Dendritic cell treated with granulocyte-macrophage colony-stimulating factor and Interleukin-4, amounts not matched to agents 40 ng/mL and 50 ng/mL, for 4 days (primary cell): ENCODE measurements around the gene SEC14L1.
"Not testable (repeated sequence)": the region's sequence is repeated elsewhere in the genome, so short reads cannot be mapped to it uniquely, and the experiment has no call there.

Source experiments
- H3K27ac Mint-ChIP-seq: one replicate; pipeline ENCODE4 v1.8.0; 2022; ENCODE audit warnings: mild to moderate bottlenecking, mixed read lengths
- H3K27me3 Mint-ChIP-seq: one replicate; pipeline ENCODE4 v1.8.0; 2022; ENCODE audit warnings: mild to moderate bottlenecking, mixed read lengths
- H3K36me3 Mint-ChIP-seq: one replicate; pipeline ENCODE4 v1.8.0; 2022; ENCODE audit warnings: low read depth, mixed read lengths
- H3K4me1 Mint-ChIP-seq: one replicate; pipeline ENCODE4 v1.8.0; 2022; ENCODE audit warnings: low read depth, mixed read lengths
- H3K4me3 Mint-ChIP-seq: one replicate; pipeline ENCODE4 v1.8.0; 2022; ENCODE audit warnings: mild to moderate bottlenecking, moderate library complexity, mixed read lengths
- H3K9me3 Mint-ChIP-seq: one replicate; pipeline ENCODE4 v1.8.0; 2022; ENCODE audit warnings: mixed read lengths
- intact Hi-C: fragments of 100-400 bp; cut with micrococcal nuclease; formaldehyde crosslinking; loops from one replicate; pipeline ENCODE4 v1.15.0; 2022

Gene SEC14L1

DNA sequence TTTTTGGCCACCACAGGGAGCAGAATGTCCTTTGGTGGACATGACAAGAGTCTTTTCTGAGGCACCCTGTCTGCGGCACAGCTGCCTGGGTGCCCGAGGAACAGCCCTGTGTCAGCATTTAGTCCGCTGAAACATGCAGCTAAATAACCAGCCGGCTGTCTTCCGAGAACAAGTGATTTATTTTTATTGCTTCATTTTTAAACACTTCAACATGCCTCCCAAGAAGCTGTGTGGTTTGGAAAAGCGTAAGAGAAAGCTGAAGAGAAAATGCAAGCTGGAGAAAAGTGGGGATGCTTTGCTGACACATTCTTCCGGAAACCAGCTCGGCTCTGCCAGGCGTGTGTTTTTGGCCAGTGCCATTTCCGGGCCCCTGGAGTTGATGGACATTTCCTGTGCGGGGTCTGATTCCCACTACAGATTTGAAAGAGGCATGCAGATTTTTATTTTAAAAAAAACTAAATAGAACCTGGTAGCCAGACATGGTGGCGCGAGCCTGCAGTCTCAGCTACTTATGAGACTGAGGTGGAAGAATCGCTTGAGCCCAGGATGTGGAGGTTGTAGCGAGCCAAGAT is 94.7 kb downstream of the SEC14L1 start:
- intact Hi-C loops = no loop called here
- Mint-ChIP-seq H3K27me3 (peaks cover 1% of the 10 kb centered on the region), H3K36me3 (peaks cover 9% of the 10 kb centered on the region), H3K4me1 (peaks cover 31% of the 10 kb centered on the region), H3K27ac (peak overlapping the region; percentile 91), H3K4me3 (peak overlapping the region; percentile 75), H3K9me3 (peaks cover 12% of the 10 kb centered on the region)

GRCh38 chr17:77237232-77238008 is 96.7 kb downstream of the SEC14L1 start:
- intact Hi-C loops = no loop called here
- Mint-ChIP-seq H3K4me3 (no peak overlapping the region), H3K9me3 (peaks cover 12% of the 10 kb centered on the region), H3K27ac (no peak overlapping the region), H3K36me3 (peaks cover 9% of the 10 kb centered on the region), H3K4me1 (peaks cover 31% of the 10 kb centered on the region), H3K27me3 (peaks cover 1% of the 10 kb centered on the region)

- H3K36me3 Mint-ChIP-seq = no peaks in the 10 kb centered on the region
- intact Hi-C loops = no loop called here
Observed at GRCh38 chr17:77240976-77241375, 100.2 kb downstream of the SEC14L1 start.

GRCh38 chr17:77242118-77242851 is 101.5 kb downstream of the SEC14L1 start:
- peaks cover 9% of the 10 kb centered on the region for H3K27me3 Mint-ChIP-seq
- H3K4me1 Mint-ChIP-seq = peaks cover 6% of the 10 kb centered on the region
- H3K9me3 Mint-ChIP-seq = no peaks in the 10 kb centered on the region
- no peak overlapping the region for H3K27ac Mint-ChIP-seq
- intact Hi-C loops = no loop called here
- no peaks in the 10 kb centered on the region for H3K36me3 Mint-ChIP-seq
- no peak overlapping the region for H3K4me3 Mint-ChIP-seq

More at GRCh38 chr17:77240976-77241375, 100.2 kb downstream of the SEC14L1 start:
- H3K9me3 Mint-ChIP-seq = no peaks in the 10 kb centered on the region
- H3K4me3 Mint-ChIP-seq = no peak overlapping the region
- H3K27me3 Mint-ChIP-seq = peaks cover 9% of the 10 kb centered on the region
- H3K27ac Mint-ChIP-seq = no peak overlapping the region
- H3K4me1 Mint-ChIP-seq = peaks cover 12% of the 10 kb centered on the region

DNA sequence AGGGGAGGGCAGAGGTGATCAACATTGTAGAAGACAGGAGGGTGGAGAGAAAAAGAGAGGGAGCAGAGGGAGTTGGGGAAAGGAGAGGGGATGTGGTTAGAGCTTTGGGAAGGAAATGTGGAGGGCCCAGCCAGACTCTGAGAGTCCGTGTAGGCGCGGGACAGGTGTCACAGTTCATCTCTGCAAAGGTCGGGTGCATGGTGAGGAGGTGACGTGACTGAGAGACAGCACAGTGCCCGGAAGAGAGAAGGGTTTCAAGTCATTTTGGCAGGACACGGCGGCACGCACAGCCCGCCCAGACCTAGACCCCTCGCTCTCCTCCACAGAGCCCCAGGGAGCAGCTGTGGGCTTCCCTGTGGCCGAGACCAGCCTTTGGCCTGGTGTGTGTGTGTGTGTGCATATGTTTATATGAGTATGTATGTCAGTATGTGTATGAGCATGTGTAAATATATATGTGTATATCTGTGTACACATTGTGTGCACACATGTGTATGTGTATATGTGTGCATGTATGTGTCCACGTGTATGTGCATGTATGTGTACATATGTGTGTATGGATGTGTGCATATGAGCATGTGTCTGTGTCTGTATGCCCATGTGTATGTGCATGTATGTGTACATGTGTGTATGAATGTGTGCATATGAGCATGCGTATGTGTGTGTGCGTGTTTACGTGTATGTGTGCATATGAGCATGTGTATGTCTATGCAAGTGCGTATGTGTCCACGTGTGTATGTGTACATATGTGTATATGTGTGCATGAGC is 104.6 kb downstream of the SEC14L1 start:
- H3K27me3 Mint-ChIP-seq = peaks cover 34% of the 10 kb centered on the region
- H3K9me3 Mint-ChIP-seq = no peaks in the 10 kb centered on the region

GRCh38 chr17:77246110-77247047 is 105.6 kb downstream of the SEC14L1 start:
- H3K36me3 Mint-ChIP-seq = no peaks in the 10 kb centered on the region
- H3K27ac Mint-ChIP-seq = no peak overlapping the region
- peaks cover 34% of the 10 kb centered on the region for H3K27me3 Mint-ChIP-seq
- peaks cover 13% of the 10 kb centered on the region for H3K4me1 Mint-ChIP-seq
- no peaks in the 10 kb centered on the region for H3K9me3 Mint-ChIP-seq
- intact Hi-C loops = loop anchor here (1.0 to 5.0 kb wide), 3 partner anchors 34 to 234 kb away; no protein-coding TSS in a partner anchor
- H3K4me3 Mint-ChIP-seq = peak overlapping the region; percentile 61

More for the DNA sequence above, 104.6 kb downstream of the SEC14L1 start:
- Mint-ChIP-seq H3K4me3 (no peak overlapping the region), H3K36me3 (no peaks in the 10 kb centered on the region), H3K27ac (no peak overlapping the region), H3K4me1 (peaks cover 10% of the 10 kb centered on the region)
- intact Hi-C loops = loop anchor here (5.0 kb wide), 2 partner anchors 33 to 233 kb away; no protein-coding TSS in a partner anchor

DNA sequence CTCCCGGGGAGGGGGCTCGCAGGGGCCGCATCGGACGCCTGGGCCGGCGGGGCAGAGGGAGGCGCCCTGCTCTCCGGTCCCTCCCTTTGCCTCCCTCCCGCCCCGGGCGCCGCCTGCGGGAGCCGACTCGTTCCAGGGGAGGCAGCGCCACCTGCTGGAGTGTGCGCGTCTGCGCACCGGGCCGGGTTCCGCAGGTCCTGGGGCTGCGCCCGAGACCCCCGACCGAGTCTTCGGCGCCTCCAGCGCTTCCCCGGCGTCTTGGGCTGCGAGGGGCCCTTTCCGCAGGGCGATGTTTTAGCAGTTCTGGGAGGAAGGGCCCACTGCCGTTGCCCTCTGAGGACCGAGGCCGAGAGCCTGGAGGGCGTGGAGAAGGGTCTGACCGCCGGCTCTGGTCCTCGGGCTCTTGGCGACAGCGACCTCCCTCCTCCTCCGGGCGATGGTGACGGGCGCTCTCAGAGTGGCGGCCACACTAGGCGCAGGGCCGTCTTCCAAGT is 106.3 kb downstream of the SEC14L1 start:
- no peaks in the 10 kb centered on the region for H3K9me3 Mint-ChIP-seq
- H3K27ac Mint-ChIP-seq = peak overlapping the region; percentile 38
- intact Hi-C loops = loop anchor here (1.0 to 5.0 kb wide), 3 partner anchors 35 to 235 kb away; no protein-coding TSS in a partner anchor
- peaks cover 20% of the 10 kb centered on the region for H3K4me1 Mint-ChIP-seq
- peaks cover 34% of the 10 kb centered on the region for H3K27me3 Mint-ChIP-seq
- H3K4me3 Mint-ChIP-seq = peak overlapping the region; percentile 61
- H3K36me3 Mint-ChIP-seq = no peaks in the 10 kb centered on the region

GRCh38 chr17:77247609-77248008 is 106.8 kb downstream of the SEC14L1 start:
- Mint-ChIP-seq H3K36me3 (no peaks in the 10 kb centered on the region), H3K4me3 (peak overlapping the region; percentile 61), H3K27me3 (peaks cover 35% of the 10 kb centered on the region), H3K9me3 (no peaks in the 10 kb centered on the region), H3K4me1 (peaks cover 21% of the 10 kb centered on the region), H3K27ac (peak overlapping the region; percentile 38)
- intact Hi-C loops = loop anchor here (1.0 to 5.0 kb wide), 3 partner anchors 35 to 235 kb away; no protein-coding TSS in a partner anchor

DNA sequence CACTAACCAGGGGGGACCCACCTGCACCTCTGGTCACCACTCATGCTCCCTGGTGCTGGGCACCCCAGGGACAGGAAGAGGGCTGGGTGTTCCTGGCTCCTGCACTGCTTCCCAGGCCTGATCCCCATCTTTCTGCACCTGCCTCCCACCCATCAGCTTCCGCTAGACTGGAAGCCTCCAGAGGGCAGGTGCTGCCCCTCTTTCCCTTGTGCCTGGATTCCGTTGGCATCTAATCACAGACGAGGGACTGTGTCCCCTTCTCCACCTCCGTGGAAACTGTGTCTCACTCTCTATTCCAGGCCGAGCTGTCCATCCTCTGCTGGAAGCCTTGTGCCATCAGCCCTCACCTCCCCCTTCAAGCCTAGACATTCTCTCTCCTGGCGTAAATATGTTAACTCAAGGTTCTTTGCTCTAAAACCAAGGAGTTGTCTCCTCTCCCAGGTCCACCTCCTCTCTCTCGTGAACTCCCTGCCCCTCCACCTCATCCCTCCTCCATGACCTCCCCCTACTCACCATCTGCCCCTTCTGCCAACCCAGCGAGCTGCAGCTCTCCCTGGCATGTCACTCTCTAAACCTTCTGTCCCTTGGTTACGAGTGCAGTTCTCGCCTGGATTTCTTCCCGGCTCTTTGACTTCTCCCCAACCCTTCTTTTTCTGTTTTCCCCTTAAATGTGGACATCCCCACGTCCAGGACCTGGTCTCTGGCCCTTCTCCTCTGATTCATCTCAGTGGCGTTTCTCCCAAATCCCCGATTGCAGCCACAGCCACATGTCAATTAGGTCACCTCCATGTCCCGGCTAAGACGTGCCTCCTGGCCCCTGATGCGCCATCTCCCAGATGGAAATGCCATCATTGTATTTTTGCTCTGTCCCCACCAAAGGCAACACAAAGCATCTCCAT is 107.7 kb downstream of the SEC14L1 start:
- Mint-ChIP-seq H3K4me3 (no peak overlapping the region), H3K36me3 (no peaks in the 10 kb centered on the region), H3K27ac (no peak overlapping the region), H3K9me3 (no peaks in the 10 kb centered on the region), H3K4me1 (peaks cover 21% of the 10 kb centered on the region), H3K27me3 (peaks cover 37% of the 10 kb centered on the region)
- intact Hi-C loops = loop anchor here (5.0 kb wide), 2 partner anchors 36 to 236 kb away; no protein-coding TSS in a partner anchor

DNA sequence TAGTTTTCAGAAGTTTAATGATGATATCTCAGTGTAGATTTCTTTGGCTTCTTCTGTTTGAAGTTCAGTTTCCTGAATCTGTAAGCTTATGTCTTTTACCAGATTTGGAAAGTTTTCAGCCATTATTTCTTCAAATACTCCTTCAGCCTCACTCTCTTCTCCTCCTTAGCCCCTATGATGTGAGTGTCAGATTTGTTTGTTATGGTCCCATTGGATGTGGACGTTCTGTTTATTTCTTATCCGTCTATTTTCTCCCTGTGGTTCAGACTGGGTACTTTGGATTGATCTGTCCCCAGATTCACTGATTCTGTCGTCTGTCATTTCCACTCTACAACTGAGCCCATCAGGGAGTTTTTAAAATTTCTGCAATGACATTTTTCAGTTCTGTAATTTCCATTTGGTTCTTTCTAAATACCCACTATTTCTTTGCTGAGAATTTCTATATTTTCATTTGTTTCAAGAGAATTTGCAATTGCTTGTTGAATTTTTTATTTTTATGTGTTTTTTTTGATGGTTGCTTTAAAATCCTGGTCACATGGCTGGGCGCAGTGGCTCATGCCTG is 110.9 kb downstream of the SEC14L1 start:
- intact Hi-C loops = no loop called here
- H3K4me3 Mint-ChIP-seq = no peak overlapping the region
- no peaks in the 10 kb centered on the region for H3K36me3 Mint-ChIP-seq
- no peaks in the 10 kb centered on the region for H3K9me3 Mint-ChIP-seq
- peak overlapping the region; percentile 49 for H3K27ac Mint-ChIP-seq
- peaks cover 49% of the 10 kb centered on the region for H3K27me3 Mint-ChIP-seq
- H3K4me1 Mint-ChIP-seq = peaks cover 23% of the 10 kb centered on the region

GRCh38 chr17:77252306-77252705 is 111.5 kb downstream of the SEC14L1 start:
- H3K4me3 Mint-ChIP-seq, H3K9me3 Mint-ChIP-seq, H3K36me3 Mint-ChIP-seq, intact Hi-C loops, H3K27ac Mint-ChIP-seq: not testable (repeated sequence)
- Mint-ChIP-seq H3K27me3 (peaks cover 55% of the 10 kb centered on the region), H3K4me1 (peaks cover 21% of the 10 kb centered on the region)
